Fibroblast of skin of left biceps (primary cell): Measurements from ENCODE around the gene TRAP1.

Experiments used
- DNase-seq, 2 experiments: peaks; one replicate each; pipeline ENCODE4 v3.0.0-alpha.2; 2013; ENCODE audit warnings: low read depth in 2 of 2

The TRAP1 gene

GRCh38 chr16:3717235-3718018 is at the start of gene TRAP1:
Gene TRAP1 (minus strand): TSS chr16:3717524. CDS start chr16:3717508, 16 bp downstream.
- DNase-seq: peak; percentile 42 to 50

- no peak for DNase-seq
Measured at GRCh38 chr16:3766177-3766576, 48.9 kb upstream of the TRAP1 start.

DNA sequence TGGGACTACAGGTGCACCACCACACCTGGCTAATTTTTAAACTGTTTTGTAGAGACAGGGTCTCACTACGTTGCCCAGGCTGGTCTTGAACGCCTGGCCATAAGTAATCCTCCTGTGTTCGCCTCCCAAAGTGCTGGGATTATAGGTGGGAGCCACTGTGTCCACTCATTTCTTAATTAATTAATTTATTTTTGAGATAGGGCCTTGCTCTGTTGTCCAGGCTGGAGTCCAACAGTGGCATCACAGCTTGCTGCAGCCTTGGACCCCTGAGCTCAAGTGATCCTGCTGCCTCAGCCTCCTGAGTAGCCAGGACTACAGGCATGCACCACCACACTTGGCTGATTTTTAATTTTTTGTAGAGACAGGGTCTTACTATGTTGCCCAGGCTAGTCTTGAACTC is 47.1 kb upstream of the TRAP1 start:
- DNase-seq: no peak

DNA sequence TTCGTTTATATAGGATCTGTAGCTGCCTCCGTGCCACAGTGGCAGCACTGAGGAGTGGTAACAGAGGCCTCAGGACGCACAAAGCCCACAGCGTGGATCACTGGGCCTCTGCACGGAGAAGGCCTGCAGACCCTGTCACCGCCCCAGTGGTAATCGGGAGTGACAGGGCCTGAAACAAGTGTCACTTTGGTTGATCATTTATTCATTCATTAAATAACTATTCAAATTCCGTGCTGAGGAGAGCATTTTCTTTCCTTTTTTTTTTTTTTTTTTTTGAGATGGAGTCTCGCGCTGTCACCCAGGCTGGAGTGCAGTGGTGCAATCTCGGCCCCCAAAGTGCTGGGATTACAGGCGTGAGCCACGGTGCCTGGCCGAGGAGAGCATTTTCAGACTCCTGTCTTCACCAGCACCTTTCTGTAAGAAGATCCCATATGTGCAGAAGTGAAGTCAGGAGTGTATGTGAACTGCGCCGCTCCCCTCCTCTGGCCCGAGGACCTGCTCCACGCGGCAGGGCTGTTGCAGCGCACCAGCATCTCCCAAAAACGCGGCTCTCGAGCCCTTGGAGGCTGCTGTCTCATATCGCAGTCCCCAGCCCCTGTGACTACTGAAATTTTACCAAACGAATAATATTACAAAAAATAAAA is 44.9 kb upstream of the TRAP1 start:
- DNase-seq: no peak

DNA sequence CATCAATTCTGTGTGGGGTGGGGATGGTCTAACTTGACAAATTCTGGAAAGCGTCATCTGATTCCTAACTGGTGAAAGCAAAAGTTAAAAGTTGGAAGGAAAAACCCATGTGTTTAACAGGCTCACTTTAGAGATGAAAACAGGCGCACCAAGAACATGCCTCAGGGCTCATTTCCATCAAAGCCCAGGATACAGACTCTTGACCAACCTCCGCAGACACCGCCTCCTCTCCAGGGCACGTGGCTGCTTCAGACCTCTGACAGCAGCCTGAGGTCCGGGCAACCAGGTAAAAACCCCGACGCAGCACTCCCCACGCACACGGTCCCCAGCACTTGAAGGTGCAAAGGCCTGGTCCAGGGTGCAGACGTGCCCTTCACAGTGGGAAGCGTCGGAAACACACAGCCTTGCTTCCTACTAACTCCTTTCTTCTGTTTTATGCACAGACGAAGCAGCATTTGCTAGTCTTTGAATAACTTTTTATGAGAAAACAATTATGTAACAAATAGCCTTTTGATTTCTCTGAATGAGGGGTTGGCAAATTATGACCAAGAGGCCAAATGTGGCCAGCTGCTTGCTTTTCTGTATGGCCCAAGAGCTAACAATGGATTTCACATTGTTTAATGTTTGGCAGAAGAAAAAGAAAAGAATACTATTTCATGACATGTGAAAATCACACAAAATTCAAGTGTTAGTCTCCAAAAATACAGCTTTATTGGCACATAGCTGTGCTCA is 44.2 kb upstream of the TRAP1 start:
- DNase-seq: no peak

DNA sequence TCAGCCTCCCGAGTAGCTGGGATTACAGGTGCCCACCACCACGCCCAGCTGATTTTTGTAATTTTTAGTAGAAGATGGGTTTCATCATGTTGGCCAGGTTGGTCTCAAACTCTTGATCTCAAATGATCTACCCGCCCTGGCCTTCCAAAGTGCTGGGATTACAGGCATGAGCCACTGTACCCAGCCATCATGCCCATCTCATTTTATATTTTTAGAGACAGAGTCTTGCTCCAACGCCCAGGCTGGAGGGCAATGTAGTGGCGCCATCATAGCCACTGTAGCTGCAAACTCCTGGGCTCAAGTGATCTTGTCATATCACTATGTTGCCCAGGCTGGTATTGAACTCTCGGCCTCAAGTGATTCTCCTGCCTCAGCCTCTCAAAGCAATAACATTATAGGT is 43.2 kb upstream of the TRAP1 start:
- no peak for DNase-seq

DNA sequence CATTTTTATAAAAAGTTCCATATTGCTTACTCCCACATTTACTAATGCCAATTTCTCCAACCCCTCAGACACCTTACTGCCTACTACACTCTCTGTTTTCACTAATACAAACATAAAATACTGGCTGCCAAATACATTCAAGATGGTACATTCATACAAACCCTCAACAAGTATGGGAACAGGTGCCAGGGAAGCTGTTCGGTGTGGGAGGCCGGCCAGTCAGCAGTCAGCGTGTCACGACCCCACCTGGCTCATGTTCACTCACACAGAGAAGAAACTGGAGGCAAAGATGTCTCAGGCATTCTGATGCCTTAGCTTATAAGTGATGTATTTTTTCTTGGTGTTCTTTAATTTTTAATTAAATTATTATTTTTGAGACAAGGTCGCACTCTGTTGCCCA is 42.4 kb upstream of the TRAP1 start:
- no peak for DNase-seq

DNA sequence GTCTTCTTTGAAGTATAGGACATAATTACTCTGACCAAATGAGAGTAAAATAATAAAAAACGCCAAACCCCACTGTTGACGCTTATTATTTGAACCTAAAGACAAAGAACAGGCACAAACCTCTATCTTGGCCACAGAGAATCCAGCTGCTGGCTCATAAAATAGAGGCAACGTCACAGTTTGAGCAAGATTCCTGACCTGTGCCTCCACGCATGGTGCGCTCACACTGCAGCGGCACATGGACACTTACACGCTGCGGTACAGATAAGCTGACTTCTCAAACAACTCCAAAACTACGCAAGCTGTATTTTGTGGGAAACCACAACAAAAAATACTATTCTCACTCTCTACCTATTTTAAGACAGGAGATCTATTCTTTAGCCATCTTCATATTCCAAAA is 38.8 kb upstream of the TRAP1 start:
- DNase-seq: no peak

DNA sequence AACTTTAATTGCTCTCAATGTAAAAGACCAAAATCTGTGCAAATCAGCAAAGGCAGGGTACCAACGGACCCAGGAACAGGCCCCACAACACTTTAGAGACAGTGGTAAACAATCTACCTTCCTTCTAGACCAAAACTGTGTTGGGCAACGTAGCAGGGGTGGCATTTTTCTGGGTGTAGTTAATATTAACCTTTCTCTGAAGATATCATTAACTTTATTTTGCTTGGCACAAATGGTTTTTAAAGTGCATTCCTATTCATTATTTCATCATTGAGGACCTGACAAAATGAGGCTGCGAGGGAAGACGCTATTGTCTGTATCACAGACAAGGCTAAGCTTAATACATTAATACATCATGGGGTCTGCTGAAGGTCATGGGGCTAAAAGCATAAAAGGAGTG is 37.9 kb upstream of the TRAP1 start:
- DNase-seq: no peak

DNA sequence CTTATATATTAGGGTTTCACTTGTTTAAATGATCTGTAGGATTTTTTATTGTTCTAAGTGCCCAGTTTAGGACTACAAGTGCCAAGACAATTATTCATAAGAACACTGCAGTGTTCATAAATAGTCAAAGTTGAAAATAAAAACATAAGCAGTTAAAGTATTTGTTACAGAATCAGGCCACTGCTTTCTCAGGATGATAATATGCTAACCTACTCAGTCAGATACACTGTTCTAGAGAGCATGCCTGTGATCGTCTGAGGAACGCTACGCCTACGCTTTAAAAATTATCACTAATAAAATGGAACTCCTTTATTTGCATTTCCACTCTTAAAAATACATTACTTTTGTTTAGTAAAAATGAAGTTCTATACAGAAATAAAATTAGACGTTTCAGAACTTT is 37.4 kb upstream of the TRAP1 start:
- DNase-seq: no peak

DNA sequence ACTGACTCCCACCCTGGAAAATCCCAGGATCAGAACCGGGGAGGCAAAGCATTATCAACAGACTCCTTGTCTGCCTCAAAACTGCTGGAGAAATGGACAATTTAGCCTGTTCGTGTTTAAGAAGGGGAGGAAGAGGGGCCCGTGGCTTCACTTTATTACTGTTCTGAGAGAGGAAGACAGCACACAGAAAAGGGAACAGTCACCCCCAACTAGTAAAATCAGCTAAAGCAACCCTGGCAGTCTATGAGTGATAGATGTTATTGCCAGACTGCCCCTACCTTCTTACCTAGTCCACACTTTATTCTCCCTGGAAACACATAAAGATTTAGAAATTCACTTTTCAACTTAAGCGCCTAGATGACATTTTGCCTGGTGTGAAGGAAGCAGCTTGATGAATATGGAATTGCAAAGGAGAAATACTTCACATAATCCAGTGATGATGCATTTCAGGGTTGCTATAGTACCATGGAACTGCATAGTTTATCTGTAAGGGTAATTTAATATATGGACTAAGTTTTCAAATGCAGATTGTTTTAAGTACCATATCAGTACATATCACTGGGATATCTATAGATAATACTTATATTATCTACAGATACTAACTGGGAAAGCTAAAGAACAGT is 36.9 kb upstream of the TRAP1 start:
- peak in 1 of 2 experiments; percentile 15 for DNase-seq

GRCh38 chr16:3752984-3753383 is 35.7 kb upstream of the TRAP1 start:
- DNase-seq: no peak

DNA sequence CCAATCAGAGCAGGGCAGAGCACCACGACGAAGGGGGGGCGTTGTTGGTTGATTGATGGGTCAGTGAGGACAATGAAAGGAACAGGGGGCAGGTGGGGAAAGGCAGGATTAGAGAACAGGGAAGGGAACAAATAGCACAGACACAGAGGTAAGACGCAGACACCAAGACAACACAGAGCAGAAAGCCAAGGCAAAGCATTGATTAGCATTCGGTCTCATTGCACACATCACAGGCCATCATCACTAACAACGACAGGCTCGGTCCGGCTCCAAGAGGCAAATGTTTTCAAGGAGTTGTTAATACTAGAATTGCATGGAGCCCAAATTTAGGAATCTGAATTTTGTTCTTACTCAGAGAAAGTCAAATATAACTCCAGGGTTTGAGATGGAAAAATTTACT is 34.6 kb upstream of the TRAP1 start:
- no peak for DNase-seq

- DNase-seq: no peak
Measured at GRCh38 chr16:3748307-3748706, 31.0 kb upstream of the TRAP1 start.

DNA sequence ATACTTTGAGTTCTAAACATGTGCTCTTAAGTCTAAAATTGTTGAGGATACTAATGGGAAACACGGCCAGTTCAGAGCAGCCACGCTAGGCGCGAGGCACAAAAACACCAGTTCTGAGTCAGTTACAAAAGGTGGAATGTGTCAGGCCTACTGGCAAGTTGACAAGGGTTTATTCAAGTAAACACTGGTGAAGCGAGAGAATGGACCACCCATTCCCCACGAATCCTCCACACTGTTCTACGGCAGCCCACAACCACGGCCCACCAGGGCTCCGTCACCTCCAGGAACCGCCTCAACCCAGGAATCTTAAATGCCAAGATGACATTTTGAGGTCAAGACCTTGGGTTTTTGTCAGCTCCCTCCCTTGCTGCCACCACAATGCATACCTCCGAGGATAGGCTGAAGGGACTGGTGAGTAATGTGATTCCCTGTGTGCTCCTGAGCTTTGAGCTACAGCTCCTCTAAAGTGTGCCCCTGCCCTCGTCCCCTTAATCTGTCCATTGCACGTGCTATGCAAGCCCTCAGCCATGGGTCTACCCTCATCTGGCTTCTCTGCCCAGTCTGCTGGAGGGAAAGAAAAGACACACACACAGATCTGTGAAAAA is 28.5 kb upstream of the TRAP1 start:
- DNase-seq: no peak

DNA sequence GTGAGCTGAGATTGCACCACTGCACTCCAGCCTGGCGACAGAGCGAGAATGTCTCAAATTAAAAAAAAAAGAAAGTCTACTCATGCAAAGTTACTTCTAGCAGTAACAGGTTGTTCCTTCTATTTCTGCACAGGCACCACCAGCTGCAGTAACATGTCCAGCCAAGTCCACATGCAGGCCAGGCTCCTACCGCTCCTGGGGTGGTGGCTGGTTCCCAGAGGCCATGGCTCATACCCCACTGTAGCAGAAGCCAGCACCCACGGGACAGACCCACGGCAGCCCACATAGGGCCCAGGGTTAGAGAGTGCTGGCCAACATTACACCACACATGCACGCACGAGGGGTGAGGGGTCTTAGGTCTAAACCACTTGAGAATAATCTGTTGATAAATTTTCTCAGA is 26.7 kb upstream of the TRAP1 start:
- no peak for DNase-seq

GRCh38 chr16:3740934-3741333 is 23.6 kb upstream of the TRAP1 start:
- DNase-seq: no peak

GRCh38 chr16:3740186-3740585 is 22.9 kb upstream of the TRAP1 start:
- no peak for DNase-seq

DNA sequence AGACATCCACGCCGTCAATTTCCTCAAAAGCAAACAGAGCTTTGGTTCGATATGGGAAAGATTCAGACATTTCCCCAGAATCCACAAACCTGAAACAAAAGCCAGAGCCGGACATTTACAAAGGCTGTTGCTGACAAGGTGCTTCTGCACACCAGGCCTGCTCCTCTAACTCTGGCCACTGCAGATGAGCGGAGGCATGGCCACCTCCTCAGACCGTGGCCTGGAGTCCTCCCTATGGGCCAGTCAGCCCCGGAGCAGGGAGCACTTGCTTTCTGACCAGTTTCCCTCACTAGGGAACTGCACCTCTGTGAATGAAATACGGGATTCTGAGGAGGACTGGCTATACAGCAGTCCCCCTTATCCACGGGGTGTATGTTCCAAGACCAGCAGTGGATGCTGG is 22.3 kb upstream of the TRAP1 start:
- DNase-seq: no peak

- no peak for DNase-seq
Measured at GRCh38 chr16:3738541-3738940, 21.2 kb upstream of the TRAP1 start.

DNA sequence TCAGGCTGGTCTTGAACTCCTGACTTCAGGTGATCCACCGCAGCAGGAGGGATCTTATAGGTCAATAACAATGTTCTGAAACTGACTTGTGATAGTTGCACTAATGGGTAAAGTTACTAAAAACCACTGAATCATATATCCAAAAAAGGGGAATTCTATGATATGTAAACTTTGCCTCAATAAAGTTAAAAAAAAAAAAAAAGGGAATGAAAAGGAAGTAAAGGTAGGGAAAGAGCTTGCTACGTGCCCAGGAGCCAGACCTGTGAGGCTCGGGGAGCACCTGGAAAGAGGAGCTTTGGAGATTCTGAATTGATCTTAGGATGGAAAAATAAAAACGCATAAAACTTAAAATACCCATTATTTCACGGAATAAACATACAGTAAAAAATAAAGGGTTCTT is 20.8 kb upstream of the TRAP1 start:
- DNase-seq: no peak

DNA sequence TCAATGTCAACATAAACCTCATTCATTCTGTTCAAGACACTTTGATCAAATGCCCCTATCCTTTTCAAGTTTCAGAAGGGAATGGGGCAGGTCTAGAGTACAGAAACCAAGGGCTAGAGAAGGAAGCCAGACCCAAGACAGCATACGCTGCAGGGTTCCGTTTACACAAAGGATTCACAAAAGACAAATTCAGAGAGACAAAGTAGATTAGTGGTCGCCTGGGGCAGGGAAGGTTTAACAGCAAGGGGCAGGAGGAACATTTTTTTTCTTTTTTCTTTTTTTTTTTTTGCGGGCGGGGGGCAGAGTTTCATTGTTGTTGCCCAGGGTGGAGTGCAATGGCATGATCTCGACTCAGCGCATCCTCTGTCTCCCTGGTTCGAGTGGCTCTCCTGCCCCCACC is 19.9 kb upstream of the TRAP1 start:
- DNase-seq: no peak
